Measurements from ENCODE around the gene PHYH. TPM values are rescaled to one million over a fixed set of nuclear protein-coding genes. Genes with fewer than 3 reads are reported as not detected.
A peak's percentile ranks its signal among the peaks of the same experiment; 100 is the strongest.

The PHYH gene
- total RNA-seq, 1 donor from 2014 or later = 19.9 TPM

- Mint-ChIP-seq H3K4me1 (ENCODE audit: low read depth) (peaks cover 8% of the 10 kb centered on the region), H3K9me3 (ENCODE audit: low read depth) (no peaks in the 10 kb centered on the region), H3K36me3 (ENCODE audit: insufficient read depth) (no peaks in the 10 kb centered on the region), H3K4me3 (ENCODE audit: low read depth) (no peak overlapping the region), H3K27ac (peak overlapping the region; percentile 44), H3K27me3 (no peaks in the 10 kb centered on the region)
- TF ChIP-seq CTCF (IDR thresholded peaks at IDR 0.05; ENCODE audit: unreplicated experiment) = no peak
- no peak for DNase-seq (ENCODE audit: low spot score, unreplicated experiment)
Measured at GRCh38 chr10:13270877-13271551, 28.9 kb downstream of the PHYH start.

GRCh38 chr10:13268841-13269240 is 31.0 kb downstream of the PHYH start:
- Mint-ChIP-seq H3K4me1 (ENCODE audit: low read depth) (peaks cover 8% of the 10 kb centered on the region), H3K27ac (no peak overlapping the region), H3K9me3 (ENCODE audit: low read depth) (no peaks in the 10 kb centered on the region), H3K36me3 (ENCODE audit: insufficient read depth) (no peaks in the 10 kb centered on the region), H3K27me3 (peaks cover 4% of the 10 kb centered on the region), H3K4me3 (ENCODE audit: low read depth) (no peak overlapping the region)
- DNase-seq (ENCODE audit: low spot score, unreplicated experiment) = no peak
- no peak for TF ChIP-seq CTCF (IDR thresholded peaks at IDR 0.05; ENCODE audit: unreplicated experiment)

- Mint-ChIP-seq H3K27ac (no peak overlapping the region), H3K27me3 (peaks cover 4% of the 10 kb centered on the region), H3K36me3 (ENCODE audit: insufficient read depth) (no peaks in the 10 kb centered on the region), H3K4me3 (ENCODE audit: low read depth) (no peak overlapping the region), H3K9me3 (ENCODE audit: low read depth) (peaks cover under 1% of the 10 kb centered on the region), H3K4me1 (ENCODE audit: low read depth) (peaks cover 8% of the 10 kb centered on the region)
- TF ChIP-seq CTCF (IDR thresholded peaks at IDR 0.05; ENCODE audit: unreplicated experiment) = no peak
- no peak for DNase-seq (ENCODE audit: low spot score, unreplicated experiment)
Measured at GRCh38 chr10:13268310-13268709, 31.6 kb downstream of the PHYH start.

DNA sequence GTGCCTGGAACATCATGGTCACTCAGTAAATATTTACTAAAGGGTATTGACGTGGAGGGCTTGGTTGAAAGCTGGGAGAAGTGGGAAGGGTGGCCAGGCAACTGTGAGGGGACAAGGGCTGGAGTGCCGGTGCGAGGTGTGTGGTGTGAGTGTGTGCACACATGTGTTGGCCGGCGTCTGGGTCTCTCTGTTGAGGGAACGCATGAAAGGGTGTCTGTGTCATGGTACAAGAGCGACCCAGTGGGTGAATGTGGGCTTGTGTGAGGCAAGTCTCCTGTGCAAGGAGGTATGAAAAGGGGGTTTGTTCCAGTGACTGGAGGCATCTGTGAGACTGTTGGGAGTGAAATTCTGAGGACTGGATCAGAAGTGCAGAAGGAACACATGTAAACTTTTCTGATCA is 36.3 kb downstream of the PHYH start:
- no peak overlapping the region for H3K4me3 Mint-ChIP-seq (ENCODE audit: low read depth)
- peaks cover 4% of the 10 kb centered on the region for H3K27me3 Mint-ChIP-seq
- DNase-seq (ENCODE audit: low spot score, unreplicated experiment) = no peak
- H3K27ac Mint-ChIP-seq = no peak overlapping the region
- no peak for TF ChIP-seq CTCF (IDR thresholded peaks at IDR 0.05; ENCODE audit: unreplicated experiment)
- H3K9me3 Mint-ChIP-seq (ENCODE audit: low read depth) = peaks cover 4% of the 10 kb centered on the region
- no peaks in the 10 kb centered on the region for H3K4me1 Mint-ChIP-seq (ENCODE audit: low read depth)
- H3K36me3 Mint-ChIP-seq (ENCODE audit: insufficient read depth) = no peaks in the 10 kb centered on the region

DNA sequence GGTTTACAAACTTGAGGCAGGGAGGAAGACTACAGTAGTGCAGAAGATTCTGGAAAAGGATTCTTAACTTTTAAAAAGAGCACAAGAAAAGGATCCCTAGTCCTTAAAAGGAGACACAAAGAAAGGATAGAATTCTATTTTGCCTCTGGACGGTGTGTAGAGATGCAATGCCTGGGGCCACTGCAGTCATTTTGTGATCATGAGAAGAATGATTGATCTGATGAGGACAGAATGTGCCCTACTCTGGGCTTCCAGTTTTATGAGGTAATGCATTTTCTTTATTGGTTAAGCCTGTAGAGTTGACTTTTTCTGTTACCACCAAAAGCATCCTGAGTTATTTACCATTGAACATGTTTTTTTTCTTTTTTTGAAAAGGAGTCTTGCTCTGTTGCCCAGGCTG is 37.4 kb downstream of the PHYH start:
- Mint-ChIP-seq H3K4me3 (ENCODE audit: low read depth) (no peak overlapping the region), H3K4me1 (ENCODE audit: low read depth) (no peaks in the 10 kb centered on the region)

More for the DNA sequence above, 37.4 kb downstream of the PHYH start:
- Mint-ChIP-seq H3K9me3 (ENCODE audit: low read depth) (peaks cover 8% of the 10 kb centered on the region), H3K36me3 (ENCODE audit: insufficient read depth) (no peaks in the 10 kb centered on the region), H3K27me3 (peaks cover 4% of the 10 kb centered on the region), H3K27ac (no peak overlapping the region)
- no peak for DNase-seq (ENCODE audit: low spot score, unreplicated experiment)
- TF ChIP-seq CTCF (IDR thresholded peaks at IDR 0.05; ENCODE audit: unreplicated experiment) = no peak
